GM12892 (cell line): Measurements from ENCODE around the gene C12orf75.
"Not testable (repeated sequence)": the region's sequence is repeated elsewhere in the genome, so short reads cannot be mapped to it uniquely, and the experiment has no call there.

ENCODE experiments used
- DNase-seq: peaks from one replicate; pipeline ENCODE4 v3.0.0; 2011; ENCODE audit not compliant: insufficient read length
- FAIRE-seq: peaks from 2 replicates; lab custom pipeline; 2011; peaks lifted over from hg19 to GRCh38; lab: Jason Lieb, UNC
- POLR2A ChIP-seq: IDR thresholded peaks from 2 replicates; pipeline ENCODE4 v1.6.1; 2011; ENCODE audit warnings: low read depth, low read length, control low read depth
- POLR2AphosphoS5 ChIP-seq: IDR thresholded peaks from 2 replicates; pipeline ENCODE4 v1.6.1; 2011; ENCODE audit warnings: low read depth, low read length, control low read depth
- TAF1 ChIP-seq: IDR thresholded peaks from 2 replicates; pipeline ENCODE4 v1.6.1; 2011; ENCODE audit warnings: low read depth, mild to moderate bottlenecking, control low read depth, low read length, borderline replicate concordance

Gene C12orf75

DNA sequence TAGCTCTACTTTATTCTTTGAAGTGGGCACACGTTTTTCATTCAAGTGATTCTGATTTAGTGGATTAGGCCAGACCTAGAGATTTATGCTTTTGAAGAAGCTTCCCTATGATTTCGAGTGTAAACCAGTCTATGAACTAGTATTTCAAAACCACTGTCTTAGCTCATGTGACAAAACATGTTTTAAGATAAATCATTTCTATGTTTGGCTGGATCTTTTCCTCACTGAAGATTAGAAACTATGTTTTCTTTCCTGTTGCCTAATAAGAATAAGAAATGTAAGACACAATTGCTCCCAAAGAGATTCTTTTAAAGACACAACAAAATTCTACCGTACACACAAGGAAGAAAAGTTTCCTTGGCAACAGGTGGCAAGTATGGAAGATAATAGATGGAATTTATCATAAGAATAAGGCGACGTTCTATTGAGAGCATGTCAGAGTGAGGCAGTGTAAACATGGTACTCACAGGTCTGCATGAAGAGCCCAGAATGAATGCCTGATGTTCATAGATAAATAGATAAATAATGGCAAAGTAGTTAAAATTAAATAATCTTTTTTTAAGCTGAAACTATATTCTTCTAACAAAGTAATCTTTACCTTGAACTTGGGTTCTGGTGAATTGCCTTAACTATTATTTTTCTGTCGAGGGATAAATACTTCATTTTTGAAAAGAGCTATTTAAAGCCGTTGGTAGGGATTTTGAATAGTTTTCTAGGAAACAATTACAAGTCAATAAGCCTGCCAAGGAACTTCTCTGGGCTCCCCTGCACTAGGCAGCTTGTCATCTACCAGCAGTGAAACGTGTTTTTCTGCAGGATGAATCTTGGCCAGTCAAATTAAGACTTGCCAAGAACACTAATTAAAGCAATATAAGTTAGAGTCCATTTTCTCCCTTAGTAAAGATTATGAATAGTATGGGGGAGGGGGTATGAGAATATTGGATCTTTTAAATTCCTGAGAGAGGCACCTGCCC, 34.1 kb upstream of the C12orf75 start:
- no peak for TF ChIP-seq TAF1
- no peak for TF ChIP-seq POLR2A
- no peak for TF ChIP-seq POLR2AphosphoS5
- DNase-seq: no peak
- no peak for FAIRE-seq

DNA sequence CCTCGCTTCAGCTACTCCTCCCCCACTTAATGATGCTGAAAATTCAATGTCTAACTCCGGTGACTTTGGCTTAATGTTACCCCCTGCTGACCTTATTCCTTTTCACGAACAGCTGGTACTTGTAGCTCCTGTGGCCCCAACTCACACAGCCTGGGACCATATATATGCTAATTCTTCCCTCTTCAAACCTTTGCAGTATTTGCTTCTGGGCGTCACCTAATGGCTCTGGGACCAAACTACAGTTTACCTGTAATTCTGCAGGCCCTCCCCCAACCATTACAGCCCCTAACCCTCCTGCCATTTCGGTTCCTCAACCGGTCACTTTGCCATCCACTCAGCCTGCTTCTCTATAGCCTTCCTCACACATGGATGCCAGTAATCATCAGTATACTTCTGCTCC, 29.6 kb upstream of the C12orf75 start:
- TF ChIP-seq POLR2A: no peak
- TF ChIP-seq POLR2AphosphoS5: no peak
- no peak for TF ChIP-seq TAF1
- no peak for FAIRE-seq
- DNase-seq: no peak

DNA sequence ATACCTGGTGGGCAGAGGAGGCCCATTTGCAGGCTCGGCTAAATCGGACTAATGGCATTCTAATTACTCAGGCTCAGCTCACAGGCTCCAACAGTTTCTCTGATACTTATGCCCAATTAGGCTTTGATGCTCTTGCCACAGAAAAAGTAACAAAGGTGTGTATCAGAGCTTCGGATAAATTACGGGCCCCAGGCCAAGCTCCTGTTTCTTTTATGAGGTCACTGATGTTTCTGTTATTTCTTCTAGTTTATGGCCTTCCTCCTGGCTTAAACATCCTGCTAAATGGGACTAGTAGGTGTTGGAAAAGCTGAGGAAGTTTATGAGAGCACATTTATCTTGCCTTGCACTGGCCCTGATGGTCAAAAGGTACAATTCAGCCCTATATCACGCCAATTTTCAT, 28.8 kb upstream of the C12orf75 start:
- DNase-seq (no peak), FAIRE-seq (no peak)
- TF ChIP-seq POLR2A (no peak), POLR2AphosphoS5 (no peak)

DNA sequence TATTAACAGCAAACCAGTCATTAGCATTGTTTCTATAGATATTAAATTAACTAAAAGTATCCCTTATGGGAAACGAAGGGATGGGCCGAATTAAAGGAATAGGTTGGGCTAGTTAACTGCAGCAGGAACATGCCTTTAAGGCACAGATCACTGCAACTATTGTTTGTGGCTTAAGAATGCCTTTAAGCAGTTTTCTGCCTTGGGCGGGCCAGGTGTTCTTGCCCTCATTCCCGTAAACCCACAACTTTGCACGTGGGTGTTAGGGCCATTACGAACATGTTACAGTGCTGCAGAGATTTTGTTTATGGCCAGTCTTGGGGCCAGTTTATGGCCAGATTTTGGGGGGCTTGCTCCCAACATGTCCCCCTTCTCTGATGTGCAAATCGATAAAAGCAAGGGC, 27.5 kb upstream of the C12orf75 start:
- not testable (repeated sequence) for DNase-seq, FAIRE-seq

DNA sequence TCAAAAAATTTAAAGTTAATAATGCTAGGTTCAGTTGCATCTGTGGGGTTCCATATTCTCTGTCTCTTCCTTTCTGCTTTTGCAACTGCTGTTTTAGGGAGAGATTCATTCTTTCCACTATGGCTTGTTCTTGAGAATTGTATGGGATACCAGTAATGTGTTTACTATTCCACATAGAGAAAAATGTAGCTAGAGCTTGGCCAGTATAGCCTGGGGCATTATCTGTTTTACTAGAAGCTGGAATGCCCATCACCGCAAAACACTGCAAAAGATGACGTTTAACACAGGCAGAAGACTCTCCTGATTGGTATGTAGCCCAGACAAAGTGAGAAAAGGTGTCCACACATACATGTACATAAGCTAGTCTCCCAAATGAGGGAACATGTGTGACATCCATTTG, 25.9 kb upstream of the C12orf75 start:
- not testable (repeated sequence) for FAIRE-seq, DNase-seq

DNA sequence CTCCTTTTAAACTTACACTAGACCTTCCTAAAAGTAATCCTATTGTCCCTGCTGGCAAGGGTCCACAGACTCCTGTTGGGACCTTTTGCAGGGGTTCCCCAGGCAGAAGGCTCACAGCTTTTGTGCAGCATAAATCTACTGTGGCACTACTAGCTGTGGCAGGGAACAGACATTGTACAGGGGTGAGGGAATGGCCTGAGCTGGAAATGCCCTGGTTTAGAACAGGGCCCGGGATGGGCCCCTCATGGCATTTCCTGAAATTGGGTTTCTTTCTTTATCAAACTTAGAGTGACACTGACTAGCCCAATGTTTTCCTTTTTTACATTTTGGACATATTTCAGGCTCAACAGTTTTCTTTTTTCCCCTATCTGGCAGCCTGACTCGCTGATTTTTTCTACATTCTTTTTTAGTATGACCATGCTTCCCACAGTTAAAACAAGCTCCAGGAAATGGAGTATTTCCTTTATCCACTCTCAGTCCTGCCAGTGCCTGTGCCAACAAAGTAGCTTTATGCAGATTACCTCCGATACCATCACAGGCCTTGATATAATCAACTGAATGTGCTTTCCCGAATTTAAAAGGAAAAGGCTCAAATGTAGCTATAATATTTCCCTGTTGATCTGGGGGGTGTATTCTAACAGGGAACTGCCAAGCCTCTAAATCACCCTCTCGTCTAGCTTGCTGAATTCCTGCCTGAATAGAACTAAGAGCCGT, 22.7 kb upstream of the C12orf75 start:
- FAIRE-seq, DNase-seq: not testable (repeated sequence)

DNA sequence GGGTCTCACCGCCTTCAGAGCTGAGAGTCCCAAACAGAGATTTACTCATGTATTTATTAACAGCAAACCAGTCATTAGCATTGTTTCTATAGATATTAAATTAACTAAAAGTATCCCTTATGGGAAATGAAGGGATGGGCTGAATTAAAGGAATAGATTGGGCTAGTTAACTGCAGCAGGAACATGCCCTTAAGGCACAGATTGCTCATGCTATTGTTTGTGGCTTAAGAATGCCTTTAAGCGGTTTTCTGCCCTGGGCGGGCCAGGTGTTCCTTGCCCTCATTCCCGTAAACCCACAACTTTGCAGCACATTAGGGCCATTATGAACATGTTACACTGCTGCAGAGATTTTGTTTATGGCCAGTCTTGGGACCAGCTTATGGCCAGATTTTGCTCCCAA, 21.7 kb upstream of the C12orf75 start:
- not testable (repeated sequence) for DNase-seq, FAIRE-seq

DNA sequence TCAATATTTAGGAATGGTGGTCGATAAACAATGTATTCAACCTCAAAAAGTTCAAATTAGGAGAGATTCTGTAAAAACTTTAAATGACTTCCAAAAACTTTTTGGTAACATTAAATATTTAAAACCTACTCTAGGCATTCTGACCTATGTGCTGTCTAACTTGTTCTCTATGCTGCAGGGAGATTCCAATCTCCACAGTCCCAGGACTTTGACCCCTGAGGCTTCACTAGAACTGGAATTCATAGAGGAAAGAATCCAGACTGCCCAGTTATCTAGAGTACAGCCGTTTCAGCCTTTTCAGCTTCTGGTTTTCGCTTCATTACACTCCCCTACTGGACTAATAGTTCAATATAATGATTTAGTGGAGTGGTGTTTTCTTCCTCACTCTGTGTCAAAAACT, 21.1 kb upstream of the C12orf75 start:
- DNase-seq, FAIRE-seq: not testable (repeated sequence)

DNA sequence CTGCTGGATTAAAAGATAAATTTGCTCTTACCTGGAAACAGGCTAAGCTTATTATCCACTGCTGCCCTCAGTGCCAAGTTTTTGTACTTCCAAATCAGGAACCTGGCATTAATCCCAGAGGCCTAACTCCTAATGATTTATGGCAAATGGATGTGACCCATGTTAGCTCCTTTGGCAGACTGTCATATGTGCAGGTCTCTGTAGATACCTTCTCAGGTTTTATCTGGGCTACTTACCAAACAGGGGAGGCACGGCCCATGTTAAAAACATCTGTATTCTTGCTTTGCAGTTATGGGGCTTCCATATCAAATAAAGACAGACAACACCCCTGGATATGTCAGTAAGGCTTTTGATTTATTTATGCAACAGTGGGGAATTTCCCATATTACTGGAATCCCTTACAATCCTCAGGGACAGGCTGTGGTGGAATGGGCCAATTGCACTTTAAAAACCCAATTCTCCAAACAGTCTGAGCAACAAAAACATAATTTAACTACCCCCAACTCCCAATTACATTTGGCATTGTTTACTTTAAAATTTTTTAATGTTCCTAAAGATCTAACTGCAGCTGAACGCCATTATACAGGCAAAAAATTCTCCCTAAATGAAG, 19.9 kb upstream of the C12orf75 start:
- not testable (repeated sequence) for FAIRE-seq, DNase-seq

DNA sequence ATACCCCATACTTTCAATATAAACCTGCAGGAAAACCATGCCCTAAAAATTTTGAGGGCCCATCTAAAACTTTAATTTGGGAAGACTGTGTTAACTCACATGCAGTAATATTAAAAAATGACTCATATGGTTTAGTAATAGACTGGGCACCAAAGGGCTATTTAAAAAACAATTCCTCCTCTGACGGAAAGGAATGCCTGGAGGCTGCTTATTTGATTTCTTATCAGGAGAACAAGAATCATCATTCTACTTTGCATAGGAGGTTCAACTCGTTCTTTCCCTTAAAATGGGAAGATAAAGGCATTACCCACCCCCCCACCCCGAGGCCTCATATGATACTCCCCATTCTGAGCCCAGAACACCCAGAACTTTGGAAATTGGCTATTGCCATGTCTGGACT, 18.6 kb upstream of the C12orf75 start:
- DNase-seq, FAIRE-seq: not testable (repeated sequence)

DNA sequence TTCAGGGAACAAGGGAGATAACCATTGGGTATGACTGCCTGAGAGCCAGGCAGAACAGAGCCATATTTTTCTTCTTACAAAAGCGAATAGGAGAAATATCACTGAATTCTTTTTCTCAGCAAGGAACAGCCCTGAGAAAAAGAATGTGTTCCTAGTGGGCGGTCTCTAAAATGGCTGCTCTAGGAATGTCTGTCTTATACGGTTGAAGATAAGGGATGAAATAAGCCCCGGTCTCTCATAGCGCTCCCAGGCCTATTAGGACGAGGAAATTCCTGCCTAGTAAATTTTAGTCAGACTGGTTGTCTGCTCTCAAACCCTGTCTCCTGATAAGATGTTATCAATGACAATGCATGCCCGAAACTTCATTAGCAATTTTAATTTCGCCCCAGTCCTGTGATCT, 16.7 kb upstream of the C12orf75 start:
- DNase-seq, FAIRE-seq: not testable (repeated sequence)

DNA sequence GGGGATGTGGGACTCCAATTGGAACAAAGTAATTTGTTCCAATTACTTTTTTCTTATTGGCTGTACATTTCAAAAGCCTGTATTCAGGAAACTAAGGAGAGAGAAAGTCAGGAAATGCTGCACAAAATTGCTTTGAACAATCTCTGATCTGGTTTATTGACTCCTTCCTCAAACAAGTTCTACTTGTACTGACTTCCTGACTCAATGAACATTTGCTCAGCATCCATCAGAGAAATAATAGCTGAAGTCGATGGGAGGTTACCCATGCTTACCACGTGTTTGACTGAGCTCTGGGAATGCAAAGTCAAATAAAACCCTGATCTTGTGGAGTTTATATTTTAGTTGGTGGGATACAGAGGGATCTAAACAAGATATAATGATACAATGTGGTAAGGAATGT, 15.4 kb upstream of the C12orf75 start:
- no peak for TF ChIP-seq TAF1
- TF ChIP-seq POLR2A: no peak
- TF ChIP-seq POLR2AphosphoS5: no peak
- DNase-seq: no peak
- FAIRE-seq: no peak

DNA sequence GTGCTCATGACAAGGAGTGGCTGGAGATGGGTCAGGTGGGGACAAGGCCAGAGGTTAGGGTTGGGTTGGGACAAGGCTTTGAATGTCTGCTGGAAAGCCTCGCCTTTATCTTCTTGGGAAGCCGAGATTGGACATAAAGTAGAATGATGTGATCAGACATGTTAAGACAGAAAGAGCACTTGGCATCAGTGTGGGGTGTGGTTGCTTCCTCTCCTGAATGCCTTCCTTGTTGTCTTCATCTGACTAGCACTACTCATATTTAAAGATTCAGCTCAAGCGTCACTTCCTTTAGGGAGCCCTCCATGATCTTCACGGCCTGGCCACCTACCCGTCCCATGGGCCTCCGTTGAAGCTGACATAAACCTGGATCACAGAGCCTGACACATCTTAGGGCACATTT, 14.8 kb upstream of the C12orf75 start:
- TF ChIP-seq POLR2A (no peak), TAF1 (no peak)
- DNase-seq (no peak), FAIRE-seq (no peak)
